CD1c-positive myeloid dendritic cell (primary cell): ENCODE results near the gene CDADC1.
"Not testable (repeated sequence)": the region's sequence is repeated elsewhere in the genome, so short reads cannot be mapped to it uniquely, and the experiment has no call there.

Experiments used
- DNase-seq: peaks from one replicate; pipeline ENCODE4 v3.0.0-alpha.2; 2016; ENCODE audit errors: extremely low spot score

Gene CDADC1

GRCh38 chr13:49315036-49315565 is 67.4 kb downstream of the CDADC1 start:
- DNase-seq, result no peak

- no peak for DNase-seq
Observed at GRCh38 chr13:49315756-49316482, 68.2 kb downstream of the CDADC1 start.

- DNase-seq, result no peak
Observed at GRCh38 chr13:49319551-49319950, 71.8 kb downstream of the CDADC1 start.

- DNase-seq, result no peak
Observed at GRCh38 chr13:49319951-49320350, 72.2 kb downstream of the CDADC1 start.

GRCh38 chr13:49320975-49321374 is 73.2 kb downstream of the CDADC1 start:
- DNase-seq, result no peak

GRCh38 chr13:49322702-49323101 is 75.0 kb downstream of the CDADC1 start:
- DNase-seq, result no peak

GRCh38 chr13:49323344-49323743 is 75.6 kb downstream of the CDADC1 start:
- DNase-seq, result no peak

GRCh38 chr13:49326222-49326917 is 78.6 kb downstream of the CDADC1 start:
- no peak for DNase-seq

- DNase-seq, result not testable (repeated sequence)
Observed at GRCh38 chr13:49327145-49327544, 79.4 kb downstream of the CDADC1 start.

- DNase-seq, result no peak
Observed at GRCh38 chr13:49329831-49330545, 82.3 kb downstream of the CDADC1 start.

GRCh38 chr13:49330546-49330864 is 82.8 kb downstream of the CDADC1 start:
- DNase-seq, result no peak

- DNase-seq, result no peak
Observed at GRCh38 chr13:49336655-49337054, 88.9 kb downstream of the CDADC1 start.

- no peak for DNase-seq
Observed at GRCh38 chr13:49340161-49340560, 92.4 kb downstream of the CDADC1 start.

GRCh38 chr13:49341517-49341916 is 93.8 kb downstream of the CDADC1 start:
- DNase-seq, result no peak

- DNase-seq, result no peak
Observed at GRCh38 chr13:49341941-49342340, 94.2 kb downstream of the CDADC1 start.

GRCh38 chr13:49342454-49342853 is 94.7 kb downstream of the CDADC1 start:
- no peak for DNase-seq
